Ovary (tissue), 3 donors: Measurements from ENCODE around the gene UPF3A.

Source experiments
- CTCF ChIP-seq, 3 donors: fragments of 450-650 bp in 2 of 3; fragments of 200-600 bp in 1 of 3; IDR thresholded peaks; one replicate each; pipeline versions ENCODE4 v1.5.1 to v1.8.0; 2016 to 2022; ENCODE audit warnings: antibody characterized with exemption in 3 of 3, mild to moderate bottlenecking in 1 of 3
- EP300 ChIP-seq: sonication (generic); formaldehyde crosslinking; IDR thresholded peaks from one replicate; pipeline ENCODE4 v1.6.1; 2017; ENCODE audit warnings: antibody characterized with exemption
- POLR2A ChIP-seq: fragments of 450-650 bp; IDR thresholded peaks from one replicate; pipeline ENCODE4 v1.6.1; 2017; ENCODE audit warnings: antibody characterized with exemption, mild to moderate bottlenecking, moderate library complexity
- donor health status: DM: no; HTN: no; CAD: no.

GRCh38 chr13:114299604-114300305 lies 18.4 kb downstream of the UPF3A start:
- TF ChIP-seq CTCF (IDR thresholded peaks at IDR 0.05), result no peak
- no peak for TF ChIP-seq POLR2A
- no peak for TF ChIP-seq EP300
